CD14-positive monocyte (primary cell): ENCODE measurements around the gene OS9. TPM values are rescaled to one million over a fixed set of nuclear protein-coding genes. Genes with fewer than 3 reads are reported as not detected.

ENCODE experiments used
- DNase-seq, 3 donors: peaks; one replicate each; pipeline ENCODE4 v3.0.0-alpha.2; 2011 to 2022
- H2AFZ ChIP-seq: 2 replicates; pipeline ENCODE4 v1.6.0; 2012; ENCODE audit warnings: mild to moderate bottlenecking, low read depth, low read length, inconsistent platforms; ENCODE audit not compliant: insufficient read depth, poor library complexity, severe bottlenecking
- H3K27ac ChIP-seq, 2 donors: 1 replicate in 1 of 2; 2 replicates in 1 of 2; pipeline ENCODE4 v1.5.1; 2012 to 2013; ENCODE audit warnings: low read length in 2 of 2, control low read depth in 1 of 2, inconsistent platforms in 1 of 2, low read depth in 1 of 2, mild to moderate bottlenecking in 1 of 2
- H3K27me3 ChIP-seq, 2 donors: one replicate each; pipeline versions ENCODE4 v1.6.0 to v1.6.1; 2011 to 2013; ENCODE audit warnings: low read length in 2 of 2; ENCODE audit not compliant: control insufficient read depth in 2 of 2, insufficient read depth in 2 of 2
- H3K36me3 ChIP-seq, 2 donors: replicated peaks in 1 of 2; 1 replicate in 1 of 2; 2 replicates in 1 of 2; pipeline versions ENCODE4 v1.5.1 to v1.6.1; 2012 to 2013; ENCODE audit warnings: low read length in 2 of 2, control low read depth in 1 of 2, inconsistent platforms in 1 of 2, mild to moderate bottlenecking in 1 of 2; ENCODE audit not compliant: insufficient read depth in 2 of 2, control insufficient read depth in 1 of 2
- H3K4me1 ChIP-seq, 2 donors: 1 replicate in 1 of 2; 2 replicates in 1 of 2; pipeline versions ENCODE4 v1.5.1 to v1.6.1; 2012 to 2013; ENCODE audit warnings: low read length in 2 of 2, control low read depth in 1 of 2, inconsistent platforms in 1 of 2, mild to moderate bottlenecking in 1 of 2, moderate library complexity in 1 of 2; ENCODE audit not compliant: insufficient read depth in 2 of 2, control insufficient read depth in 1 of 2
- H3K4me2 ChIP-seq: replicated peaks from 2 replicates; pipeline ENCODE3; 2012; ENCODE audit warnings: low read length, moderate library complexity, mild to moderate bottlenecking; ENCODE audit not compliant: poor library complexity, severe bottlenecking; ENCODE audit errors: extremely low read depth
- H3K4me3 ChIP-seq, 3 experiments: fragments of 200-600 bp in 1 of 3; sonication (generic) in 1 of 3; replicated peaks in 1 of 3; 1 replicate in 2 of 3; 2 replicates in 1 of 3; pipeline ENCODE4 v1.5.1; 2011 to 2013; ENCODE audit warnings: low read length in 3 of 3, mild to moderate bottlenecking in 3 of 3, control low read depth in 2 of 3, low read depth in 2 of 3, inconsistent platforms in 1 of 3, moderate library complexity in 1 of 3
- H3K79me2 ChIP-seq: 2 replicates; pipeline ENCODE4 v1.6.0; 2012; ENCODE audit warnings: mild to moderate bottlenecking, control low read depth, inconsistent platforms, low read length, moderate library complexity; ENCODE audit not compliant: insufficient read depth
- H3K9ac ChIP-seq: 2 replicates; pipeline ENCODE4 v1.6.0; 2017; ENCODE audit warnings: low read length, mild to moderate bottlenecking; ENCODE audit not compliant: insufficient read depth, poor library complexity, severe bottlenecking
- H3K9me3 ChIP-seq, 2 donors: replicated peaks in 1 of 2; 1 replicate in 1 of 2; 2 replicates in 1 of 2; pipeline versions ENCODE4 v1.5.1 to v1.6.1; 2012 to 2013; ENCODE audit warnings: low read length in 2 of 2, control low read depth in 1 of 2; ENCODE audit not compliant: control insufficient read depth in 1 of 2, insufficient read depth in 1 of 2
- H4K20me1 ChIP-seq: 2 replicates; pipeline ENCODE4 v1.6.0; 2012; ENCODE audit warnings: mild to moderate bottlenecking, low read length, control low read depth, moderate library complexity; ENCODE audit not compliant: insufficient read depth
- H3K27ac Mint-ChIP-seq, 7 donors: one replicate each; pipeline ENCODE4 v1.8.0; 2020; ENCODE audit warnings: mild to moderate bottlenecking in 7 of 7, mixed read lengths in 7 of 7, moderate library complexity in 6 of 7, inconsistent platforms in 2 of 7
- H3K27me3 Mint-ChIP-seq, 3 donors: one replicate each; pipeline ENCODE4 v1.8.0; 2021 to 2022; ENCODE audit warnings: low read depth in 3 of 3, mild to moderate bottlenecking in 3 of 3, mixed read lengths in 3 of 3, moderate library complexity in 3 of 3, inconsistent platforms in 1 of 3
- H3K36me3 Mint-ChIP-seq, 2 donors: one replicate each; pipeline ENCODE4 v1.8.0; 2020; ENCODE audit warnings: mixed read lengths in 2 of 2, inconsistent platforms in 1 of 2, mild to moderate bottlenecking in 1 of 2
- H3K4me1 Mint-ChIP-seq: one replicate; pipeline ENCODE4 v1.8.0; 2020; ENCODE audit warnings: mild to moderate bottlenecking, mixed read lengths
- H3K4me3 Mint-ChIP-seq, 2 donors: one replicate each; pipeline ENCODE4 v1.8.0; 2020; ENCODE audit warnings: mild to moderate bottlenecking in 2 of 2, mixed read lengths in 2 of 2, moderate library complexity in 1 of 2
- H3K9me3 Mint-ChIP-seq, 7 donors: one replicate each; pipeline ENCODE4 v1.8.0; 2020 to 2022; ENCODE audit warnings: mixed read lengths in 7 of 7, mild to moderate bottlenecking in 6 of 7, moderate library complexity in 6 of 7, inconsistent platforms in 2 of 7
- WGBS: methylation state at CpG from one replicate; pipeline ENCODE4 v1.1.5; 2013; ENCODE audit warnings: missing lambda C conversion rate; ENCODE audit not compliant: insufficient coverage; 5-methylcytosine and 5-hydroxymethylcytosine counted together
- intact Hi-C, 2 donors: fragments of 100-400 bp; cut with micrococcal nuclease; formaldehyde crosslinking; loops; one replicate each; pipeline versions ENCODE4 v1.15.0 to v1.15.1; 2023
- polyA plus RNA-seq, 3 donors: library from polyadenylated mRNA; depleted of rRNA in 1 of 3; unstranded in 2 of 3; stranded (reverse) in 1 of 3; fragments of 300-500 nt in 2 of 3; fragments of >200 nt in 1 of 3; fragmentation: Illumina TruSeq in 2 of 3; gene quantifications; 1 replicate in 2 of 3; 2 replicates in 1 of 3; pipeline ENCODE4 v1.2.3, GENCODE V29; 2012 to 2021
- TF ChIP-seq, protein P1 (sequence below): fragments of 200-600 bp; IDR thresholded peaks from one replicate; pipeline ENCODE4 v1.8.0; 2022; ENCODE audit warnings: antibody characterized with exemption, mild to moderate bottlenecking

OS9 gene
- polyA plus RNA-seq, 3 donors: 90.9 to 484 (median 128) TPM

DNA sequence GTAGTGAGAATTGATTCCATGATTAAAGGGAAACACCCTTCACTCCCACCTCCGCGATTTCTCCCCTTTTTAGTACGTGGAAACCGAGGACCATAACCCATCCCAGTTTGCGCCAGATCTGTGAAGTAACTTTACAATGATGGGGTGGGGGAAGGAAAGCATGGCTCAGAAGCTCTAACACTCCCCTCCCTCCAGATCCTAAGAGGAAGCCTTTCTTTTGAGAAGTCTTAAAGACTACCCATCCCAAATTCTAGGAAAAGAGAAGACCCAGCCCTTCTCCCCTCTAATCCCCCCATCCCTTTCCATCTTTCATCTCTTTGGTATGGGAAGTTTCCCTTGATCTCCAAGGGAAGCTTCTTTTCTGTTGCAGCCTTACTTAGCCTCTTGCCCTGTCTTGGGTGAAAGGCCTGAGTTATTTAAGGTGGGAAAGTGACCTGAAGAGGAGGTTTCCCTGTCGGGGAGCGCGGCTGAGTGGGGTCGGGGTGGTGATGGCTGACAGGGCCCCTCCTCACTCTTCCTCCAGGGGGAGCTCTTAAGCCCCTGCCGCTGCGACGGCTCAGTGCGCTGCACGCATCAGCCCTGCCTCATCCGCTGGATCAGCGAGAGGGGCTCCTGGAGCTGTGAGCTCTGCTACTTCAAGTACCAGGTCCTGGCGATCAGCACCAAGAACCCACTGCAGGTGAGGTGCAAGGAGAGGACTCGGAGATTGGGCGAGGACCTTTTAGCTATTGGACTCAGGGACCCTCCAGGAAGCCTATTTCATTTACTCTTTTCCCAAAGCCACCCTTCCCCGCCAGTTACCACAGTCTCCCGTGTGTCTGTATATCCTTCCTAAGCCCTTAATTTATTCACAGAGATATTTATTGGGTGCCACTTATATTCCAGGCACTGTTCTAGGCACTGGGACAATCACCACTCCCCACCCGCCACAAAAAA is 62.7 kb downstream of the OS9 start:
- H3K27me3 Mint-ChIP-seq: peaks cover 7 to 13% (median 7%) of the 10 kb centered on the region in 3 donors
- Histone ChIP-seq H3K79me2 (peaks cover 10% of the 10 kb centered on the region), H3K9ac (no peak overlapping the region), H3K4me2 (peak overlapping the region; percentile 94), H3K36me3 (peaks cover 6 to 14% of the 10 kb centered on the region in 2 donors), H3K9me3 (no peaks in the 10 kb centered on the region), H2AFZ (peak overlapping the region; percentile 77), H3K27ac (peak overlapping the region; percentile 35), H3K4me1 (peaks cover 32 to 37% of the 10 kb centered on the region in 2 donors), H3K4me3 (peak overlapping the region; percentile 63 to 85 (median 82)), H4K20me1 (no peaks in the 10 kb centered on the region), H3K27me3 (peaks cover 0 to 7% of the 10 kb centered on the region in 2 donors)
- intact Hi-C loops: loop anchor here in 1 of 2 donors (10.0 kb wide), 1 partner anchor 212 kb away; the partner anchor contains the start of gene DCTN2
- peaks cover 0 to 7% (median 0%) of the 10 kb centered on the region in 7 donors for H3K9me3 Mint-ChIP-seq
- TF ChIP-seq, protein P1, sequence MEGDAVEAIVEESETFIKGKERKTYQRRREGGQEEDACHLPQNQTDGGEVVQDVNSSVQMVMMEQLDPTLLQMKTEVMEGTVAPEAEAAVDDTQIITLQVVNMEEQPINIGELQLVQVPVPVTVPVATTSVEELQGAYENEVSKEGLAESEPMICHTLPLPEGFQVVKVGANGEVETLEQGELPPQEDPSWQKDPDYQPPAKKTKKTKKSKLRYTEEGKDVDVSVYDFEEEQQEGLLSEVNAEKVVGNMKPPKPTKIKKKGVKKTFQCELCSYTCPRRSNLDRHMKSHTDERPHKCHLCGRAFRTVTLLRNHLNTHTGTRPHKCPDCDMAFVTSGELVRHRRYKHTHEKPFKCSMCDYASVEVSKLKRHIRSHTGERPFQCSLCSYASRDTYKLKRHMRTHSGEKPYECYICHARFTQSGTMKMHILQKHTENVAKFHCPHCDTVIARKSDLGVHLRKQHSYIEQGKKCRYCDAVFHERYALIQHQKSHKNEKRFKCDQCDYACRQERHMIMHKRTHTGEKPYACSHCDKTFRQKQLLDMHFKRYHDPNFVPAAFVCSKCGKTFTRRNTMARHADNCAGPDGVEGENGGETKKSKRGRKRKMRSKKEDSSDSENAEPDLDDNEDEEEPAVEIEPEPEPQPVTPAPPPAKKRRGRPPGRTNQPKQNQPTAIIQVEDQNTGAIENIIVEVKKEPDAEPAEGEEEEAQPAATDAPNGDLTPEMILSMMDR: peak; percentile 85
- H3K4me1 Mint-ChIP-seq: peaks cover 35% of the 10 kb centered on the region
- peak in 2 of 3 donors; percentile 58 to 63 for DNase-seq
- peaks cover 5 to 15% of the 10 kb centered on the region in 2 donors for H3K36me3 Mint-ChIP-seq
- 39% methylated on average over 5 of the region's 22 CpGs for WGBS
- peak overlapping the region; percentile 85 to 89 for H3K4me3 Mint-ChIP-seq
- H3K27ac Mint-ChIP-seq: peak overlapping the region in 6 of 7 donors; percentile 44 to 83 (median 70)

GRCh38 chr12:57757771-57758170 is 63.8 kb downstream of the OS9 start:
- Histone ChIP-seq H3K4me2 (no peak overlapping the region), H3K36me3 (peaks cover 6 to 14% of the 10 kb centered on the region in 2 donors), H3K27ac (no peak overlapping the region), H3K79me2 (peaks cover 2% of the 10 kb centered on the region), H3K4me1 (peaks cover 25 to 27% of the 10 kb centered on the region in 2 donors), H3K27me3 (peaks cover 0 to 9% of the 10 kb centered on the region in 2 donors), H4K20me1 (no peaks in the 10 kb centered on the region), H3K9ac (no peak overlapping the region), H3K4me3 (no peak overlapping the region), H2AFZ (no peak overlapping the region), H3K9me3 (no peaks in the 10 kb centered on the region)
- peaks cover 0 to 7% (median 0%) of the 10 kb centered on the region in 7 donors for H3K9me3 Mint-ChIP-seq
- DNase-seq: no peak
- H3K36me3 Mint-ChIP-seq: peaks cover 5 to 15% of the 10 kb centered on the region in 2 donors
- H3K4me1 Mint-ChIP-seq: peaks cover 30% of the 10 kb centered on the region
- no peak overlapping the region for H3K4me3 Mint-ChIP-seq
- no peak overlapping the region for H3K27ac Mint-ChIP-seq
- 97% methylated on average over 3 of the region's 4 CpGs for WGBS
- intact Hi-C loops: loop anchor here in 1 of 2 donors (10.0 kb wide), 1 partner anchor 213 kb away; the partner anchor contains the start of gene DCTN2
- TF ChIP-seq, protein P1: no peak
- H3K27me3 Mint-ChIP-seq: peaks cover 7 to 14% (median 7%) of the 10 kb centered on the region in 3 donors
